Fibroblast of villous mesenchyme (primary cell): Measurements from ENCODE around the gene KERA. TPM values are rescaled to one million over a fixed set of nuclear protein-coding genes. Genes with fewer than 3 reads are reported as not detected.

Experiments
- DNase-seq: peaks from one replicate; pipeline ENCODE4 v3.0.0-alpha.2; 2010; ENCODE audit warnings: low read depth
- H3K4me3 ChIP-seq: 2 replicates; pipeline ENCODE4 v1.5.1; 2011; ENCODE audit warnings: low read depth, mild to moderate bottlenecking, low read length
- CTCF ChIP-seq: IDR thresholded peaks from 2 replicates; pipeline ENCODE4 v1.5.1; 2012; ENCODE audit warnings: low read depth, mild to moderate bottlenecking, low read length; ENCODE audit not compliant: insufficient read depth
- total RNA-seq: library from RNA; depleted of rRNA; stranded (reverse); fragments of >200 nt; gene quantifications from 2 replicates; pipeline ENCODE4 v1.2.3, GENCODE V29; 2012

Gene KERA
- total RNA-seq, 1 donor: not detected

- no peak for TF ChIP-seq CTCF
- no peak for DNase-seq
- no peak overlapping the region for H3K4me3 ChIP-seq
These were observed 14.4 kb downstream of the KERA start for GRCh38 chr12:91043408-91043807.

- peak; percentile 51 for DNase-seq
- H3K4me3 ChIP-seq: no peak overlapping the region
- TF ChIP-seq CTCF: no peak
These were observed 17.6 kb downstream of the KERA start for GRCh38 chr12:91040096-91040755.

GRCh38 chr12:91037276-91037675, 20.5 kb downstream of the KERA start:
- no peak for TF ChIP-seq CTCF
- peak; percentile 77 for DNase-seq
- no peak overlapping the region for H3K4me3 ChIP-seq

- no peak for TF ChIP-seq CTCF
- no peak for DNase-seq
These were observed 24.6 kb downstream of the KERA start for GRCh38 chr12:91033251-91033650.

GRCh38 chr12:91023326-91024004, 34.4 kb downstream of the KERA start:
- no peak overlapping the region for H3K4me3 ChIP-seq
- DNase-seq: peak; percentile 68
- TF ChIP-seq CTCF: no peak

More at GRCh38 chr12:91033251-91033650, 24.6 kb downstream of the KERA start:
- no peak overlapping the region for H3K4me3 ChIP-seq

DNA sequence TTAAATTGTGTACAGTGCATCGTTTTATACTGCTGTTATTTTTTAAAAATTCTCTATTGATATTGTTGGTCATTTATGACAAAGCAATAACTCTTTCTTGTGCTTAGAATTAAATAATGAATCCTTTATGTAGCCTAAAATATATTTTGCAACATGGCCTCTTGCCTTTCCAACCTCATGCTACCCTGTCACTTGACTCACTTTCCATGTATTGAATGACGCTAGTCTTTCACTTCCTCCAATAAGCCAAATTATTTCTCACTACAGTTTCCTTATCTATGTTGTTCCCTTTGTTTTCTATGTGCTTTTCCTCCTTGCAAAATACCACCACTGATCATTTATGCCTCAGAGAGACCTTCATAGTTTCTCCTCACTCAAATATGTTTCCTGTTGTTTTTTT, 36.7 kb downstream of the KERA start:
- no peak for TF ChIP-seq CTCF
- no peak for DNase-seq
- H3K4me3 ChIP-seq: no peak overlapping the region
